Right ventricle myocardium superior (tissue), 1 donor: ENCODE data around the gene GNAI3. TPM values are rescaled to one million over a fixed set of nuclear protein-coding genes. Genes with fewer than 3 reads are reported as not detected.

Experiments
- ATAC-seq: fragments of 200-7000 bp; cut with Tn5 transposase; one replicate; pipeline ENCODE4 v1.9.1; 2020; ENCODE audit warnings: mild to moderate bottlenecking; ENCODE audit not compliant: poor library complexity
- DNase-seq: peaks from one replicate; pipeline ENCODE4 v3.0.0-alpha.2; 2020
- intact Hi-C: fragments of 100-400 bp; cut with DNase I; formaldehyde crosslinking; loops from one replicate; pipeline ENCODE4 v1.11.2; 2022
- total RNA-seq: library from RNA; stranded (reverse); fragmentation: NEBNext Ultra II Directional; extraction: Animal tissue kit (Norgen Biotek cat#: 25700); gene quantifications from one replicate; pipeline ENCODE4 v1.2.1, GENCODE V29; 2021
- donor health status: DM: no; HTN: yes; CAD: no; lungs with severe emphysema.

GNAI3 gene
- total RNA-seq, 1 donor from 2014 or later, result 2.4 TPM

GRCh38 chr1:109627692-109628399 lies 79.4 kb downstream of the GNAI3 start:
- intact Hi-C loops, result no loop called here
- ATAC-seq, result no peak
- DNase-seq, result no peak

DNA sequence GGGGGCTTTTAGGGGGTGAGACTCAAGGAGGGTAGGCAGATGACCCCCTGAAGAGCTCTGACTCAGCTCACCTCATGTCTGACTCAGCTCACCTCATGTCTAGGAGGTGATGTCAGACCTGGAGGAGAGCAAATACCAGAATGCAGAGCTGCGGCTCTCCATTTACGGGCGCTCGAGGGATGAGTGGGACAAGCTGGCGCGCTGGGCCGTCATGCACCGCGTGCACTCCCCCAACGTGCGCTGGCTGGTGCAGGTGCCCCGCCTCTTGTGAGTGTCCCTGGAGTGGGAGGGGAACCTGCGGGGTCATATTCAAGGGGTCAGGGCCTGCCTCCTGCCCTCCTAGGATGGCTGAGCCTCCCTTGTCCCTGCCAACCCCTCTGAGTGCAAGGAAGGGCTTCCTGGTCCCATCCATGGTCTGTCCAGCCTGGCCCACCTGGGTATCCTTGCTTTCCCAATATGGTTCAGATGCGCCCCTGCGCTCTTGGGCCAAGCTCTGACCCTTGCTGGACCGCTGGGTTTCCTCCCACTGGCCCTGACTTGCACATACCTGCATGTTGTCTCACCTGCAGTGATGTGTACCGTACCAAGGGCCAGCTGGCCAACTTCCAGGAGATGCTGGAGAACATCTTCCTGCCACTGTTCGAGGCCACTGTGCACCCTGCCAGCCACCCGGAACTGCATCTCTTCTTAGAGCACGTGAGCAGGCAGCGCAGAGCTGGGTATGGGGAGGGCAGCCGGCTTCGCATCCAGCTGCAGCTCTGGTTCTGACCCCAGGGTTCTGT lies 80.3 kb downstream of the GNAI3 start:
- ATAC-seq, result no peak
- no peak for DNase-seq
- intact Hi-C loops, result no loop called here

- ATAC-seq (no peak), DNase-seq (no peak)
- intact Hi-C loops, result loop anchor here (5.0 kb wide), 1 partner anchor 82 kb away; the partner anchor contains the start of gene GNAI3
These were observed 81.1 kb downstream of the GNAI3 start for GRCh38 chr1:109629372-109630030.

- intact Hi-C loops, result loop anchor here (5.0 kb wide), 1 partner anchor 83 kb away; the partner anchor contains the start of gene GNAI3
- no peak for ATAC-seq
- DNase-seq, result no peak
These were observed 81.9 kb downstream of the GNAI3 start for GRCh38 chr1:109630081-109630897.

DNA sequence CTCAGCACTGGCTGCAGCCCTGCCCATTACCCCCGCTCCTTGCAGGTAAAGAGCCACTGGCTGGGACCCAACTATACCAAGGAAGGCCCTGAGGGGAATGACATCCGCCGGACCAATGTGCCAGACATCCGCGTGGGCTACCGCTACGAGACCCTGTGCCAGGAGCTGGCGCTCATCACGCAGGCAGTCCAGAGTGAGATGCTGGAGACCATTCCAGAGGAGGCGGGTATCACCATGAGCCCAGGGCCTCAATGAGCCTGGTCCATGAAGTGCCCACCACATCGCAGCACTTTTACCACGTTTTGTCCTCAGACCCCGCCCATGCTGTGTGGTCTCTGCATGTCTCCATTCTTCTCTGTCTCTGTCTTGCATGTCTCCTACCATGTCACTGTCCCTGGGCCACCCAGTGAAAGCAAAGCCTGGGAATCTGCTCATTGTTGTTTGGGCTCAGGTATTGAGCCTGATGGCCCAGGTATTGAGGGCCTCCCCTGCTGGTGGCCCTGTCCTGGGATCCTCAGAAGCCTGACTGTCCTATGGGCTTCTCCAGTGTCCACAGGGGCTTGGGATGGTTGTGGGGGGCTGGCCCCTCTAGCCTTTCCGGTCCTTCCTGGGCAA lies 82.6 kb downstream of the GNAI3 start:
- intact Hi-C loops, result loop anchor here (5.0 kb wide), 1 partner anchor 84 kb away; the partner anchor contains the start of gene GNAI3
- ATAC-seq (no peak), DNase-seq (no peak)

DNA sequence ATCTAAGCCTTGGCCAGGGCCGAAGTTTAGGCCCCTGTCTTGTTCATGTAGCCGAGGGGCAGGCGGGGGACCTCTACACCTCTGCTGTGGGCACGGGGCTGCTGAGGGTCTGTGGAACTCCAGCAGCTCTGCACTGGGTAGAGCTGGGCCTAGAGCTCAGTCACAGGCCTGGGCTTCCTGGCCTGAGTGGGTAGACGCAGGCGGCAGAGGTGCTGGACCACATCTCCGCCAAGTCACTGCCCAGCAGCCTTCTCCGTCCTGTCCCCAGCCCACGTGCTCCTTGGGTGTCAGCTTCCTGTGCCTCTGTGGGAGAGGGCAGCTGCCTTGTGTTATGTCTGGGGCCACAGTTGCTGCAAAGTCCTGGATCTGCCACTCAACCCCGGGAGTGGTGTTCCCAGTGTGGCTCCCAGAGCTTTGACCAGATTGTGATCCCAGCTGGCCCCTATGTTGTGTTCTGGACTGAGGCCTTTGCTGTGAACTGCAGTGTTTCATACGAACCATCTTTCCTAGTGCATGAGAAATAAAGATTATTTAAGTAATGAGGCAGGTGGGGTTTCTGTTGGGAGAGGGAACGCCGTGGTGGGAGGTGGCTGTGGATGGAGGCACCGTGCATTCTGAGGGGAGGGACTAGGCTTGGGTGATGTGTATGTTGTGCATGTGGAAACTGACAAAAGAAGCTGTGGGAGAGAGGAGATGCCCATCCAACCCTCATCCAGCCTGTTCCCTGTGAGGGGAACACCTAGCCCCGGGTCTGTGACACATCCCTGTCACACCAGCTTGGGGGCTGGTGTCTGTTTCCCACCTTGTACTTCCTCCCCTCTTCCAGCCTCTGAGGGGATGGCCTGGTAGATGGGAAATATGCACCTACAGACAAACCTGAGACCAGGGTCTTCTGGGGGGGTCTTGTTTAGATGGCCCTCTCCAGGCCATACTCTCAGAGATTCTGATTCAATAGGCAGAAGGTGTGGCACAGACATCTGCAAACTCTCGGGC lies 83.4 kb downstream of the GNAI3 start:
- no peak for ATAC-seq
- DNase-seq, result no peak
- intact Hi-C loops, result loop anchor here (5.0 kb wide), 1 partner anchor 85 kb away; the partner anchor contains the start of gene GNAI3

- DNase-seq (no peak), ATAC-seq (peak; percentile 66)
- intact Hi-C loops, result loop anchor here (5.0 kb wide), 1 partner anchor 86 kb away; the partner anchor contains the start of gene GNAI3
These were observed 84.4 kb downstream of the GNAI3 start for GRCh38 chr1:109632671-109633346.

- intact Hi-C loops, result loop anchor here (5.0 kb wide), 1 partner anchor 87 kb away; the partner anchor contains the start of gene GNAI3
- ATAC-seq, result no peak
- no peak for DNase-seq
These were observed 85.9 kb downstream of the GNAI3 start for GRCh38 chr1:109634292-109634691.

DNA sequence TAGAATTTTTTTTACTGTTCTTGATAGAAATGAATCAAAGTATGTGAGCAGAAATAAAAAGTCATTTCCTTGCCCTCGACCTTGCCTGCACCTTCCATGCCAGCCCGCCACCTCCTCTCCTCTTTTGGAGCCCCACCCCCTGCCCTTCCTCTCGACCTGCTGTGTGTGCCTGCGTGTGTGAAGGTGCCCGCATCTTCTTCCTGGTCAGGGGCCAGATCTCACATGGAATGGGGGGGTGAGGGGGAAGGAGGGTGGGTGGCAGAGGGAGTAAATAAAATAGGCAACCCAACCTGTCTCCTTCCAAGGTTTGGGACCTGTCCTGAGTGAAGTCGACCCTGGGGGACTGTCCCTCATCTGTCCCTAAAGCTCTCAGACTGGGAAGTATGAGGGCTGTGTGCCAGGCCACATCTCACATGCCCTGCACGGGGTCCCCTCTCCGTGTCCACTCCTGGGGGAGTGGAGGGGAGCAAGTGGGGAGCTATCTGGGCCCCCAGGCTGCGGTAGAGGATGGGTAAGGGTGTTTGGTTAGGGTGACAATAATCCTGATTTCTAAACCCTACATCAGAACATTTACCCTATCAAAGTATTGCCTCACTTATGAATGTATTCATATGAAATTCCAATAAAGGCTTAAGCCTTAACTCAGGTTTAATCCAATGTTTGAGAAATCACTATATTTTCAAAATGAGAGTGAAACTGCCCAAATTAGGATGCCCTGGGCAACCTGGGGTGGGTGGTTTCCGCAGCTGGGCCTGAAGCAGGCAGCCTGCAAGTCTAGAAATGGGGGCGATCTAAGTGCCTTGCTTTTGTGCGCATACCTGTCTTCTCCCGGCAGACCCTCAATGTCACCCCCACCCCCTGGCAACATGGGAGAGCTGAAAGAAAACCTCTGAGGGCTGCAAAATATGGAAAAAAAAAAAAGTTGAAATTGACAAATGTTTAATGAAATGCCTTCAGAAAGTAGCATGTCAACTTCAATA lies 86.6 kb downstream of the GNAI3 start:
- no peak for ATAC-seq
- DNase-seq, result no peak
- intact Hi-C loops, result loop anchor here (5.0 kb wide), 1 partner anchor 88 kb away; the partner anchor contains the start of gene GNAI3

GRCh38 chr1:109635862-109636200 lies 87.4 kb downstream of the GNAI3 start:
- intact Hi-C loops, result no loop called here
- no peak for ATAC-seq
- no peak for DNase-seq

GRCh38 chr1:109636201-109636952 lies 88.0 kb downstream of the GNAI3 start:
- intact Hi-C loops, result no loop called here
- peak; percentile 59 for ATAC-seq
- no peak for DNase-seq

- intact Hi-C loops, result no loop called here
- no peak for ATAC-seq
- no peak for DNase-seq
These were observed 89.0 kb downstream of the GNAI3 start for GRCh38 chr1:109637446-109637845.

- intact Hi-C loops, result no loop called here
- no peak for ATAC-seq
These were observed 90.8 kb downstream of the GNAI3 start for GRCh38 chr1:109639063-109639840.

DNA sequence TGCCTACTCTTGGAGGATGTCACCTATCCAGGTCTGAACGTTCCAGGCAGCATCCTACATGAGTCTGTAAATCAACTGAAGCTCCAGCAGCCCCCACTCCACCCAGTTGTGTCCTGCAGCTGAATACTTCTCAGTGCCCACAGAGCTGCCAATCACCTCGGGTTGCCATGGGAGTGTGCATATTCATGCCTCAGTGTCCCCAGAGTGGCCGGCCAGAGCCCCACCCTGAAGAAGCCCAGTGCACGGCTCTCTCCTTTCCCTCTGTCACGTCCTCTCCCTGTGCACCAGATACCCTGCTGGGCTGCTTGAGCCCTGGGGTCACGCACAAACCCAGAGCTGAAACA lies 91.4 kb downstream of the GNAI3 start:
- intact Hi-C loops, result loop anchor here (1.0 kb wide), 1 partner anchor 133 kb away; no protein-coding TSS in a partner anchor
- no peak for ATAC-seq
- no peak for DNase-seq

More at GRCh38 chr1:109639063-109639840, 90.8 kb downstream of the GNAI3 start:
- DNase-seq, result no peak
